22Rv1 (cell line): Measurements from ENCODE around the gene ERAS.

Source experiments
- CTCF ChIP-seq: fragments of 450-650 bp; IDR thresholded peaks from 2 replicates; pipeline ENCODE4 v1.5.1; 2017; ENCODE audit warnings: mild to moderate bottlenecking
- ZFX ChIP-seq: fragments of 450-650 bp; IDR thresholded peaks from 2 replicates; pipeline ENCODE4 v1.6.1; 2017; ENCODE audit warnings: antibody characterized with exemption, borderline replicate concordance

- TF ChIP-seq CTCF (no peak), ZFX (no peak)
Measured at GRCh38 chrX:48854898-48855297, 28.6 kb downstream of the ERAS start.
